ENCODE data around the gene RNF40. TPM values are rescaled to one million over a fixed set of nuclear protein-coding genes. Genes with fewer than 3 reads are reported as not detected.

The RNF40 gene
- total RNA-seq, 1 donor from 2014 or later: 124 TPM

GRCh38 chr16:30721606-30722005, 40.5 kb upstream of the RNF40 start:
- H3K9me3 Mint-ChIP-seq: no peaks in the 10 kb centered on the region
- peaks cover 60% of the 10 kb centered on the region for H3K36me3 Mint-ChIP-seq
- TF ChIP-seq CTCF (IDR thresholded peaks at IDR 0.05; ENCODE audit: unreplicated experiment): no peak
- H3K27ac Mint-ChIP-seq: no peak overlapping the region
- DNase-seq (ENCODE audit: low spot score in 2 of 2, unreplicated experiment in 2 of 2): no peak
- no peaks in the 10 kb centered on the region for H3K27me3 Mint-ChIP-seq (ENCODE audit: low read depth)
- no peak overlapping the region for H3K4me3 Mint-ChIP-seq
- H3K4me1 Mint-ChIP-seq: no peaks in the 10 kb centered on the region

GRCh38 chr16:30722443-30722842, 39.7 kb upstream of the RNF40 start:
- DNase-seq (ENCODE audit: low spot score in 2 of 2, unreplicated experiment in 2 of 2): no peak
- H3K4me1 Mint-ChIP-seq: no peaks in the 10 kb centered on the region
- H3K9me3 Mint-ChIP-seq: no peaks in the 10 kb centered on the region
- H3K27ac Mint-ChIP-seq: no peak overlapping the region
- no peak overlapping the region for H3K4me3 Mint-ChIP-seq
- H3K36me3 Mint-ChIP-seq: peaks cover 57% of the 10 kb centered on the region
- no peaks in the 10 kb centered on the region for H3K27me3 Mint-ChIP-seq (ENCODE audit: low read depth)
- no peak for TF ChIP-seq CTCF (IDR thresholded peaks at IDR 0.05; ENCODE audit: unreplicated experiment)

DNA sequence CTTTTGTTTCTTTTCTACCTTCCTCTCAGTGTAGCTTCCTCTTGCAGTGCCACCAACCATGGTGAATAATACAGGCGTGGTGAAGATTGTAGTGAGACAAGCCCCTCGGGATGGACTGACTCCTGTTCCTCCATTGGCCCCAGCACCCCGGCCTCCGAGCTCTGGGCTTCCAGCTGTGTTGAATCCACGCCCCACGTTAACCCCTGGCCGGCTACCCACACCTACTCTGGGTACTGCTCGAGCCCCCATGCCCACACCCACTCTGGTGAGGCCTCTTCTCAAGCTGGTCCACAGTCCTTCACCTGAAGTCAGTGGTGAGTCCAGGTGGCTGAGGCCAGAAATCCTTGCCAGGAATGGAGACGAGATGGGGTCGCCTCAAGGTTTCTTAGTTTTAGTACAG, 39.2 kb upstream of the RNF40 start:
- peaks cover 58% of the 10 kb centered on the region for H3K36me3 Mint-ChIP-seq
- no peaks in the 10 kb centered on the region for H3K27me3 Mint-ChIP-seq (ENCODE audit: low read depth)
- no peaks in the 10 kb centered on the region for H3K4me1 Mint-ChIP-seq
- no peak overlapping the region for H3K27ac Mint-ChIP-seq
- TF ChIP-seq CTCF (IDR thresholded peaks at IDR 0.05; ENCODE audit: unreplicated experiment): no peak
- no peak for DNase-seq (ENCODE audit: low spot score in 2 of 2, unreplicated experiment in 2 of 2)
- H3K9me3 Mint-ChIP-seq: no peaks in the 10 kb centered on the region
- no peak overlapping the region for H3K4me3 Mint-ChIP-seq

GRCh38 chr16:30723725-30724355, 38.3 kb upstream of the RNF40 start:
- TF ChIP-seq CTCF (IDR thresholded peaks at IDR 0.05; ENCODE audit: unreplicated experiment): no peak
- Mint-ChIP-seq H3K4me3 (no peak overlapping the region), H3K4me1 (no peaks in the 10 kb centered on the region), H3K9me3 (no peaks in the 10 kb centered on the region), H3K27ac (no peak overlapping the region), H3K36me3 (peaks cover 61% of the 10 kb centered on the region), H3K27me3 (ENCODE audit: low read depth) (no peaks in the 10 kb centered on the region)
- no peak for DNase-seq (ENCODE audit: low spot score in 2 of 2, unreplicated experiment in 2 of 2)

DNA sequence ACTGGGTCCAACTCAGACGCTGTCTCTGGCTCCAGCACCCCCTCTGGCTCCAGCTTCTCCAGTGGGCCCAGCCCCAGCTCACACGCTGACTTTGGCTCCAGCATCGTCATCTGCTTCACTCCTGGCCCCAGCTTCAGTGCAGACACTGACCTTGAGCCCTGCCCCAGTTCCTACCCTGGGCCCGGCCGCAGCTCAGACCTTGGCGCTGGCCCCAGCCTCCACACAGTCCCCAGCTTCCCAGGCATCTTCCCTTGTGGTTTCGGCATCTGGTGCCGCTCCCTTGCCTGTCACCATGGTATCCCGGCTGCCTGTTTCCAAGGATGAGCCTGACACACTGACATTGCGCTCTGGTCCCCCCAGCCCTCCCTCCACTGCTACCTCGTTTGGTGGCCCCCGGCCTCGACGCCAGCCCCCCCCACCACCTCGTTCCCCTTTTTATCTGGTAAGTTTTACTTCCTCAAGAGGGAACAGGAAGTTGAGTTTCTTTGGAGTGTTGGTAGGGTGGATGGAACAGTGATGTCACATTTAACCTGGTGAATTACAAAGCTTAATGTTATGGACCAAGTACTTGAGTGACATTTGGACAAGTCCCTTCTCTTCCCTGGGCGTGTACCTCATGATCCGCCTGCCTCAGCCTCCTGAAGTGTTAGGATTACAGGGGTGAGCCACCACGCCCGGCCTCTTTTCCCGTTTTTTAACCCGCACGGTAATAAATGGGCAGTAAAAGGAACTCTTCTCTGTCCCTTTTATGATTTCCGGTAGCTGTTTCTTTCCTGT, 37.3 kb upstream of the RNF40 start:
- no peak overlapping the region for H3K27ac Mint-ChIP-seq
- peaks cover 64% of the 10 kb centered on the region for H3K36me3 Mint-ChIP-seq
- no peak for DNase-seq (ENCODE audit: low spot score in 2 of 2, unreplicated experiment in 2 of 2)
- H3K27me3 Mint-ChIP-seq (ENCODE audit: low read depth): no peaks in the 10 kb centered on the region
- TF ChIP-seq CTCF (IDR thresholded peaks at IDR 0.05; ENCODE audit: unreplicated experiment): no peak
- no peaks in the 10 kb centered on the region for H3K4me1 Mint-ChIP-seq
- no peak overlapping the region for H3K4me3 Mint-ChIP-seq
- H3K9me3 Mint-ChIP-seq: no peaks in the 10 kb centered on the region

All from mesothelial cell of epicardium (in vitro differentiated cells).